Measurements from ENCODE around the gene BTG4.

The BTG4 gene

DNA sequence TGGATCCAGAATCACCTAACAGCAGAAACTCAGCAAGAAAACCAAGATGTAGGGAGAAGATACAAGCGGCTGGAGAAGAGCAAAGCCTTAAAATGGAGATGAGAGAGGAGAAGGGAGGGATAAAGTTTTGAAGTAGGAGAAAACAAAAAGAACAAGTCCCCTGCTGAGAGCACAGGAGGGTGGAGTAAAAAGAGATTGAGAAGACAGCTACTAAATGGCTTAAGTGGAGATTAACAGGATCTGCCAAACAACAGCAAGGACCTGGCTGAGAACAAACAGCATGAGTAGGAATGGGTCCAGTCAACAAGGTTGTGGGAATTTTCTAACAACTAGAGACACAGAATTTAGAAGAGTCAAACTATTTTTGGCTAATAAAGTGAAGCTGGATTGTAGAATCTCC is 18.1 kb downstream of the BTG4 start:
- DNase-seq (ENCODE audit: low read depth), result no peak

DNA sequence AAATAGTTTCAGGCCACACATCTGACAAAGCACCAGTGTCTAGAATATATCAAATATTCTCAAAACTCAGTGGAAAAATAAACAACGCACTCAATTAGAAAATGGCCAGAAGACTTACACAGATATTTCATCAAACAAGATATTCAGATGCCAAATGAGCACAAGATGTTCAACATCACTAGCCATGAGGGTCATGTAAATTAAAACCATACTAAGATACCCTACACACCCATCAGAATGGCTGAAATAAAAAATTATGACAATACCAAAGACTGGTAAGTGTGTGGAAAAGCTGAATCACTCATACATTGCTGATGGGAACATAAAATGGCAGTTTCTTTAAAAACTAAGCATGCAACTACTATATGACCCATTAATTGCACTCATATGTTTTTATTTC is 21.7 kb downstream of the BTG4 start:
- no peak for DNase-seq (ENCODE audit: low read depth)

DNA sequence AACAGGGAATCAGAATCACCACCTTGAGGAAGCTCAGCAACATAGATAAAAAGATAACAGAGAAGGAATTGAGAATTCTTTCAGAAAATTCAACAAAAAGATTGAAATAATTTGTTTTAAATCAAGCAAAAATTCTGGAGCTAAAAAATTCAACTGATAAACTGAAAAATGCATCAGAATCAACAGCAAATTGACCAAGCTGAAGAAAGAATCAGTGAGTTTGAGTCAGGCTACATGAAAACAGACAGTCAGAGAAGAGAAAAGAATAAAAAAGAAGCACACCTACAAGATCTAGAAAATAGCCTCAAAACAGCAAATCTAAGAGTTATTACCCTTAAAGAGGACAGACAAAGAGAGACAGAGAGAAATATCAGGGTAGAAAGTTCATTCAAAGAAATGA is 28.8 kb downstream of the BTG4 start:
- no peak for DNase-seq (ENCODE audit: low read depth)

DNA sequence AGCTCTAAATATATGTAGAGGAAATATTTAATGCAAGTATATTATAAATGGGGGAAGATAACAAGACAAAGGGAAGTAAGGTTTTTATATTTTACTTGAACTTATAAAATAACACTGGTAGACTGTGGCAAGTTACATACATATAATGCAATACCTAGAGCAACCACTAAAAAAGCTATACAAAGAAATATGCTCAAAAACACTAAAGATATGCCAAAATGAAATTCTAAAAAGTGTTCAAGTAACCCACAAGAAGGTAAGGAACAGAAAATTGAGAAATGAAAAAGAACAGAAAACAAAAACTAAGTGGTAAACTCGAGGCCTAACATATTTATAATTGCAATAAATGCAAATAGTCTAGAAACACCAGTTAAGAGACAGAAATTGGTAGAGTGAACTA is 32.5 kb downstream of the BTG4 start:
- DNase-seq (ENCODE audit: low read depth), result no peak

DNA sequence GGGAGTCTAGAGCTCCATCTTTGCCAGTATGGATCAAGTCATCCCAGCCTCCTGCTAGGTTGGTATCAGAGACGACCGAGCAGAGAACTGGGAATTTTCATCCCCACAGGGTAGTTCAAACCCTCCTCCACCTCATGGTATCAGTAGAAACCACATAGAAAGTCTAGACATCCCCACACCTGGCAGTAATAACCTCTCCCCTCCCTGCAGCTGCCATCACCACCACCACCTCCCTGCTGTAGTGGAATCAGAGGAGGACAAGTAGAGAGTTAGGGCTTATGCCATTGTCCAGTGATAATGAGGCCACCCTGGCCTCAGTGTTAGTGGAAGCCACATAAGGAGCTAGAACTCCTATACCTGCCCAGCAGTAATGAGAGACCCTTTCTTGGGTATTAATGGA is 34.3 kb downstream of the BTG4 start:
- DNase-seq (ENCODE audit: low read depth), result no peak

DNA sequence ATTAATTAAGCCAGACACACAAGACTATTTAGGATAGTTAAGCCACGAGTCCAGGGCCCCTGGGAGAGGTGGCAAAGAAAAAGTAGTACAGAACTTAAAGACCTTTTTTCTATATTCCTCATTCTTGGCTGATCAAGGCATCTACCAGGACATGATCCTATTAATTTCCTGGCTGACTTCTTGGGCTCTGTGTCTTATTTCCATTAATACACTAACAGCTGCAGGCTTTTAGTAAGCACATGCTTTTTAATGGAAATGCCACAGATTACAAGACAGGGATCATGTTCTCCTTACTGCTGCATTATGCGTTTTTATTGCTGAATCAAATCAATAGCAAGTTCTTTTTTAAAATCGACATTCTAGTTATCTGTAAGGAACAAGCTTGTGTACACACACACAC is 35.2 kb downstream of the BTG4 start:
- no peak for DNase-seq (ENCODE audit: low read depth)

DNA sequence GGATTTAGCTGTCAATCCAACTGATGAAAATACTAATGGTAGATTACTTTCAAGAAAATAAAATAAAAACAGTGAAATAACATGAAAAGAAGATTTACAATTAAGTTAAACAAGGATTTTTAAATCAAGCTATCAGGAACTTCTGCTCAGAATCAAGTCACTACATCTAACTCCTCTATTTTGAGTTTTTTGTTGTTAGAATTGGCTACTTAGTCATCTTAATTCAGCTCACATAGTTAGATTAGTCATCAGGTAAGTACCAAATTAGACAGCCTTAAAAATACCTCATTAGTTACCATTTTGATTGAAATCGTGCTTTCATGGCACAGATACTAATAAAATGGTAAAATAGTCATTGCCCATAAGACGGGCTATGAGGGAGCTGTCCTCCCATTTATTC is 35.8 kb downstream of the BTG4 start:
- peak; percentile 53 for DNase-seq (ENCODE audit: low read depth)

DNA sequence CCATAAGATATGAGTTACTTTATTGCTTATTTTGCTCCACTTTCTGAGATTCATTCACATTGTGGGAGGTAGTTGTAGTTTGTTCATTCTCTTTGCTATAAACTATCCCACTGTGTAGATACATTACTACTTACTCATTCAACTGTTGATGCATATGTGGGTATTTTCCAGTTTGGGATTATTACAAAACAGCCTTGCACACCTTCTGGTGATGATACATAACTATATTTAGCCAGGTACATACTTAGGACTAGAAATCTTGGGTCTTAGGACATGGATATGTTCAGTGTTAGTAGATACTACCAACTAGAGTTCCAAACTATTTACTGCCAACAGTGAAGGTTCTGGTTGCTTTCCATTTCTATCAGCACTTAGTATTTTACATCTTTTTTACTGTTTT is 37.8 kb downstream of the BTG4 start:
- DNase-seq (ENCODE audit: low read depth), result no peak

DNA sequence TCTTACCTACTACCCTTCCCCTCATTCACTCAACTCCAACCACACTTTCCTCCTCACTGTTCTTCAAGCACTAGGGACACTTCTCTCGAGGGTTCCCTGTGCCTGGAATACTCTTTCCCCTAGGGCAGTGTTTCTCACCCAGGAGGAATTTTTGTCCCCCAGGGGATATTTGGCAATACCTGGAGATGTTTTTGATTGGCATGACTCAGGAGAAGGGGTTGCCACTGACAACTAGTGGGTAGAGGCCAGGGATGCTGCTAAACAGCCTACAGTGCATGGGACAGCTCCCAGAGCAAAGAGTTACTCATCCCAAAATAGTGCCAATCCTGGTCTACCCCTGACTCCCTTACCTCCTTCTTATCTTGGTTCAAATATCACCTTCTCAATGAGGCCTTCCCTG is 40.0 kb downstream of the BTG4 start:
- DNase-seq (ENCODE audit: low read depth), result no peak

DNA sequence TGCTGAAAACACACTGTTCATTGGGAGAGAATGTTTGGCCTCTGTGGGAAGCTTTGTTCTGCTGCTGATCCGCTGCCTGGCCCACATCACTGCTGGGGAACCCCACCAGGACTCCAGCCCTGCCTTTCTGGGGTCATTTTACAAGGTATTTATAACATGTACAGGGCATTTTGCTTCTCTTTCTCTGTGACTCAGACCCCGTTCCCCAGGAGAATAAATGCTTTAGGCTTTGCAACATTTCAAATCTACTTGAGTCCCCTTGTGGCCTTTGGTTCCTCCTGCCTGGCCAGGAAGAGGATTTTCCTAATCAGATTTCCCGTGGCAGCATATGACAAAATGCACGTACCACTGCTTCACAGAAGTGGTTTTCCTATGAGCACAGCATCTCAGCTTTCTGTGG is 43.0 kb downstream of the BTG4 start:
- peak; percentile 53 for DNase-seq (ENCODE audit: low read depth)

DNA sequence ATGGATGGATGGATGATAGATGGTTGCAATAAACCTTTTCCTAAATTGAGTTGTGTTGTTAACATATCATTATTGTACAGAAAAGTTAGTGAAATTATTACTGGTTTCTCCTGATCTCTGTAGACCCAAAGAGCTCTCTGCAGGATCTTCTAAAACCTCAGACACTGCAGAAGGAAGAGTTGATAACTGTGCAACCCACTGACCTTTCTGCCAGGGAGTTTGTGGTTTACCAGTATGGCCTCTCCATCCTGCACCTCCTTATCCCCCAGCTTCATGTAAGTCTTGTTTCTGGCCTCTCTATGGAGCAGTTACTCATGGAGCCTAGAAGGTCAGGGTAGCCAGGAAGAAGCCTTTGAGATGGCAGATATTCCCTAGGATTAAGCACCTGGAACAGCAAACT is 45.6 kb downstream of the BTG4 start:
- no peak for DNase-seq (ENCODE audit: low read depth)

DNA sequence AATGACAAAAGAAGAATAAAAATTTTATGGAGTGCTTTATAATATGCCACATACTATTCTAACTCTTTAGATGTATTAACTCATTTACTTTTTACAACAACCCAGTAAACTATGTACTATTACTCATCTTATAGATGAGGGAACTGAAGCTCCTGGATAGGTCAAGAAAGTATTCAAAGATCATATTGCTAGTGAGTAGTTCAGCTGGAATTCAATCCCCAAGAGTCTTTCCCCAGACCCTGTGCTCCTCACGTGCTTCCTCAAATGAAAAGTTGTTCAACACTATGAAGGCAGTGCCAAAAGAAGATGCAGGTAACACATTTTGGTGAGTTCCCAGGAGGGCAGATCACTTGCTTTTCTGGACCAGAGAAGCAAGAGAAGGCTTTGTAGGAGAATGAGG is 46.8 kb downstream of the BTG4 start:
- DNase-seq (ENCODE audit: low read depth), result peak; percentile 80

DNA sequence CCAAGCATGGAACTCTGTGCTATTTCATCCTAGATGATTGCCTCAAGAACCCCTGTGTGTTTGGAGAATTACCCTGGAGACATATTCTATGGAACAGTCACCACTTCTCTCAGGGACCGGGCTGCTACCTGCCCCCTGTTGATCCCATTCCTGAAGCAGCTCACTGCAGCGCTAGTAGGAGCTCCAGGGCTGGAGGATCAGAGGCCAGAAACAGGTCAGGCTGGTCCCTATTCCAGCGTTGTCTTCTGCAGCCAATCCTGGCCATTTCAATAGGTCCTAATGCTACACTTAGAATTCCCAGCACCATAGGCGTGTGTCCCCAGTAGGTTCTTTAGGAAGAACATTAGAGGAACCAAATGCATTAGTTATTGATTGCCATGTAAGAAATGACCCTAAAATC is 48.9 kb downstream of the BTG4 start:
- no peak for DNase-seq (ENCODE audit: low read depth)

DNA sequence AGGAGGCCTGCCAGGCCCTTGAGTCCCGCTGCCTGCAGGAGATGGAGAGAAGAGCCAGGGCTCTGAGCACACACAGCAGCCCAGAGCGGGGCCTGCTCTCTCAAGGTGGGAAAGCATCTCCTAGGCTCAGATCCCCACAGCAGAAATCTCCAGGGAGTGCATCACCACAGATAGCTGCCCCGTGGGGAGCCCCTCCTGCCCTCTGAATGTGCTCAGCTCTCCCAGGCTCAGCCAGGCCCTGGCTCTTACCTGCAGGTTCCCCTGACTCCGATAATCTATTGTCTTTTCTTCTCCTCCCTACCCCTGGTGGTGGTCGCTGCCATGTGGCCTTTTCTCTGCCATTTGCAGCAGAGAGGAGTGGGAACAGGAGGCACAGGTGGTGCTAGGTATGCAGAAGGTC is 49.9 kb downstream of the BTG4 start:
- DNase-seq (ENCODE audit: low read depth), result no peak

DNA sequence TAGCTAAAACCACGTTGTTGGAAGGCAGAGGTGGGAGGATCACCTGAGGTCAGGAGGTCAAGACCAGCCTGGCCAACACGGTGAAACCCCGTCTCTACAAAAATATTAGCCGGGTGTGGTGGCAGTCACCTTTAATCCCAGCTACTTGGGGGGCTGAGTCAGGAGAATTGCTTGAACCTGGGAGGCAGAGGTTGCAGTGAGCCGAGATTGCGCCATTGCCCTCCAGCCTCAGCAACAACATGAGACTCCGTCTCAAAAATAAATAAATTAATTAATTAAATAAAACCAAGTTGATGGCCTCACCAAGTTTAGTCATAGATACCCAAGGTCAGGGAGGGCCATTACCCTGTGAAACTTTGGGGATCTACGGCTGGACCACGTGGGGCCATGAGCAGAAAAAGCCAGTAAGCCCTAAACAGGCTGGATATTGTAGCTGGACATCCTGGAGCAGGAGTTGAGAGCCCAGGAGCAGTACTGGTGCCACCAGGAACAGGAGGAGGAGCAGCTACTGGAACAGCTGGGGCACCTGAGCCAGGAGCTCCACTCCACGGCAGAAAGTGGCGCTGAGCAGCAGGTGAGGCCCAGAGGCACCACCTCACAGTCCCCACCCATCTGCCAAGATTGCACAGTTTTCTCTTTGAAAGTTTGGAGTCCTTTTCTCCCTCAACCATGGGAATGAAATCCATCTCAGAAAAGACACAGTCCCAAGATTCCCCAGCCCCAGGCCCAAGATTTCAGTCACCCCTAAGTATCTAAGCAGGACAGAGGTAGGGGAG is 50.5 kb downstream of the BTG4 start:
- no peak for DNase-seq (ENCODE audit: low read depth)

DNA sequence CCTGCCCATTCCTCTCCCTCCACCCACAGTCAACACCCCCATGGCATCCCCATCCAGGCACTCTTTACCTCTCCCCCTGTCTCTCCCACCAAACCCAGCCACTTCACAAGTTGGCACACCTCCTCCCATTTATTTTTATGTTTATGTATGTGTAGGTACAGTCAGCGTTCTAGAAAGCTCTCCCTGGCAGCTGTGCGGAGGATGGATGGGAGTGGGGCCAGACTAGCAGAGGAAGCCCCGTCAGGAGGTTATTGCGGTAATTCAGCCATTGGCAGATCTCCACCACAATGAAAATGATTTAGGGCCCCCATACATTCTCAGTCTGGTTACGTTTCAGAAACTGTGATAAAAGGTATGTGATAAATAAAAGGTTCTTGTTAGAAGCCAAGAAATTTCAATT is 51.3 kb downstream of the BTG4 start:
- DNase-seq (ENCODE audit: low read depth), result no peak

DNA sequence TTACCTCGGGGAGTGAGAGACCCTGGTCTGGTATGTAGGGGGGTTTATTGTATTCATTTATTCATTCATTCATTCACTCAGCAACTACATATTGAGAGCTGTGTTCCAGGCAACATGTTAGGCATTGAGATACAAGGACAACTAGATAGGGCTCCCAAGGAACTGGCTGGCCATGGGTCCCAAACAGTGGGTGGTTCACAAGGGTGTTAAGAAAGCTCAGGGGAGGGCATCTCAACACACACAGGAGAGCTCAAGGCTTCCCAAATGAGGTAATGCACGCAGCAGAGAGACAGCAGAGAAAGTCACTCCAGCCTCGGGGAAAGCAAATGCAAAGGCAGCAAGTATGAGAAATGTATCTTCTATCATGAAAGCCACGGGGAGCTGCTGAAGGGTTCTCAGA is 51.8 kb downstream of the BTG4 start:
- no peak for DNase-seq (ENCODE audit: low read depth)

DNA sequence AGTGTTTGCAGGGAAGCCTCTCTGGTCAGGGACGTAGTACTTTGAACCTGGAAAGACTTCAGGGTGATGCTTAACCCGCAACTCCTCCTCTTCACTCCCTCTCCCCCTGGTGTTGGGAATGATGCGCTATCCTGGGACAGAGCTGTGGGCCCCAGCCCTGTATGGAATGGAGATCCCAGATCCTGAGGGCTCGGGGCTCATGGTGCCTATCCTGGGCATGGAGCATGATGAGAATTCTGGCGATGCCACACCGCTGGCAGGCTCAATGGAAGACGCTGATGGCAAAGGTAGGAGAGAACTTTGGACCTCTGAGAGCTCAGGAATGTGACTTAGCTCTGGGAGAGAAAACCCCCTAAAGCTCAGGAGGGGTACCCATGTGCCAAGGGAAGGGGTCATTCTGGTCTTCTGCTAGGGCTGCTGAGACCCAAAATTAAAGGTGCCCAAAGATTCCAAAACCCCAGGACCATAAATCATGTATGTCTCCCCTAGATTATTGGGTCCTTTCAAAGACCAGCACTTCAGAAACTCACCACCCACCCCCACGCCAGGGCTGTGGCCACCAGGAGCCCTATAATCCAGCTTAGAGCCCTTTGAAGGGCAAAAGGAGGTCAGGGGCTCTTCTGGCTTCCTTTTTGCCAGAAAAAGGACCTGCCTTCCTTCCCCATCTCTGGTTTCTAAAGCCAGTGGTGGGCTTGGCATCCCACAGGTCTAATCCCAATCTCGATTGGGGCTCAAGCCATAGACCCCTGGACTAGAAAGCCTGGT is 52.5 kb downstream of the BTG4 start:
- no peak for DNase-seq (ENCODE audit: low read depth)

DNA sequence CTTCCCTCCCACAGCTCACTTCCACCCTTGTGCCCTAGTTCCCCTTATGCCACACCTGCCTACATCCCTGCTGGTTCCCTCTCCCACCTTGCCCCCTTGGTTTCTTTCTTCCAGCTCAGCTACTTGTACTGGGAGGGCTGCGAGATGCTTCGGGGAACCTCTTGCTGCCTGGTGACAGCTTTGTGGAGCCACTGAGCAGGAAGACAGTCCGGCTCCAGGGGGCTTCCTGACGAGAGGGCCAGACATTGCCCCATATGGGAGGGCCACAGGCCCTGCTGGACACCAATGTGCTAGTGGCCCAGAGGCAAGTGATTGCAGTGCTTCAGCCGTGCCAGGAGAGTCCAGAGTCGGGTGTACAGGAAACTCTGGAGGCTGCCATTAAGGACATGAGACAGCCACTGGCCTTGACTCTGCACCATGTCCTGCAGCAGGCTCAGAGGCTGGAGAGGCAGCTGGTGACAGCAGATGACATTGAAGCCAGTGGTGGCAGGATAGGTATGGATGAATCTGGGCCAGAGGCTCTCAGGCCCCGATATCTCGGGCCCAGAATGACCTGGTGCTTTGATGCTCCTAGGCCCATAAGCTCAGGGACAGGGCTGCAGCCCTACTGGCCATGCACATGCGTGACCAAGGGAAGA is 54.3 kb downstream of the BTG4 start:
- DNase-seq (ENCODE audit: low read depth), result no peak

DNA sequence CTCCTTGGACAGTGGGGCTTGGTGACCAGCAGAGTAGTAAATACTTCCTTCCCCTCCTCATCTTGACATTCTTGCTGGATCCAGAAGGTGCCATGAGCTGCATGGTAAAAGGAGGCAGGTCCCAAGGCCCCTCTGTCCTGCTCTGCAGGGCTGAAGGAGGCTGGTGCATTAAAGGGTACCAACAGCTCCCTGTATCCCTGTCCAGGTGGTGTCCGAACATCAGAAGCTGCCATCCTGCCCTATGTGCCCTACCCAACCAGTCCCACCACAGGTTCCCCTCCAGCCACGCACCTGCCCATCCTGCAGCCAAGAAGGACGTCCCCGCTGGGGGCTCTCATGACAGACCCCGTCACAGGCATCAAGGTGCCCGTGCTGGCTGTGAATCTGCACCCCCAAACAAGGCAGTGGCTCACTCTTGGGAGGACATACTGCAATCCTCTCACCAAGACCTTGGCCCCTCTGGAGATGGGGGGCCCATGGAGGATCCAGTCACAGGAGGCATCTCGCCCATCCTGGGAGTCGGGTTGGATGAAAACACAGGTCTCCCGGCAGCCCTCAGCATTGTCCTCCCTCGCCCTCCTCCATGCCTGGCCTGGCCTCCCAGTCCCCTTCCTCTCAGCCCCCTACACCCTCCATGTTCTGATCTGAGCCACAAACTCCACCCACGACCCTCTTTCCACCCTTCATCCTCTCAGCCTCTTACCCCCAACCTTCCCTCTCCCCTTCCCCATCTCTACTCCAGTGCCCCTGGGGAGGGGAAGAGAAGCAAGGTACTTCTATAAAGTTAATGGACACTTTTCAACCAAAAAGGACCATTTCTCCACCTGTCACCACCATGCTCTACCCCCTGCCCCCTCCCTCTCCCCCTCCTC is 55.1 kb downstream of the BTG4 start:
- no peak for DNase-seq (ENCODE audit: low read depth)

DNA sequence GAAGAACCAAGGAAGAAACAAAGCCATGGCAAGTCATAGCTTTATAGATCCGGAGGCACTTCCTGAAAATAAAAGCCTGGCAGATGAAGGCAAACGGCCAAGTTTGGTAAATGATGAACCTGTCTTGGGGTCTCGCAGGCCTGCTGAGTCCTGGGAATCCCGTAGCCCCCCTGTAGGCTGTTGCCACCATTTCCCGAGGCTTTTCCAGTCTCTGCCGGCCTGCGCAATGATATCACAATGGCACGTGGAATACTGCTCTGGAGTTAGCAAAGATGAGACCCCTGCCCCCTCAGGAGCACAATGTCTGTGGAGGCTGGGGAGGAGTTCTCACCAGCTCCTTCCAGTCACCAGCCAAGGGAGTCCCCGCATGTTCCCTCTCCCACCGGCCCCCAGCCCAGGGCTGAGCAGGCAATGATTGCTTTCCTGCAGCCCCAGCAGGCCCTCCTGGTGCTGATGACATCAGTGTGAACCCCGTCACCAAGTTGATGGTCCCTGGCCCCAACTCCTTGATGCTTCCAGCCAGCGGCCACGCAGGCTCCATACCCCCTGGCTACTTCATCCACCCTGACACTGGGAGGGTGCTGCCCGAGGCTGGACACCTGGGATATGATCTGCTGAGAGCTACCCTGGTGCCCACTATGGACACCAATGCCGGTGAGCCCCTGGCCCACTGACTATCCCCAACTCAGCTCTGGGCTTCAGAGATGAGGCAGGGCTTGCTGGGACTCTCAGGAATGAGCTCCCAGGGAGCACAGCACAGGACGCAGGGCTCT is 55.9 kb downstream of the BTG4 start:
- no peak for DNase-seq (ENCODE audit: low read depth)

All from EH (cell line).